ENCODE measurements around the gene POU2F1.

DNA sequence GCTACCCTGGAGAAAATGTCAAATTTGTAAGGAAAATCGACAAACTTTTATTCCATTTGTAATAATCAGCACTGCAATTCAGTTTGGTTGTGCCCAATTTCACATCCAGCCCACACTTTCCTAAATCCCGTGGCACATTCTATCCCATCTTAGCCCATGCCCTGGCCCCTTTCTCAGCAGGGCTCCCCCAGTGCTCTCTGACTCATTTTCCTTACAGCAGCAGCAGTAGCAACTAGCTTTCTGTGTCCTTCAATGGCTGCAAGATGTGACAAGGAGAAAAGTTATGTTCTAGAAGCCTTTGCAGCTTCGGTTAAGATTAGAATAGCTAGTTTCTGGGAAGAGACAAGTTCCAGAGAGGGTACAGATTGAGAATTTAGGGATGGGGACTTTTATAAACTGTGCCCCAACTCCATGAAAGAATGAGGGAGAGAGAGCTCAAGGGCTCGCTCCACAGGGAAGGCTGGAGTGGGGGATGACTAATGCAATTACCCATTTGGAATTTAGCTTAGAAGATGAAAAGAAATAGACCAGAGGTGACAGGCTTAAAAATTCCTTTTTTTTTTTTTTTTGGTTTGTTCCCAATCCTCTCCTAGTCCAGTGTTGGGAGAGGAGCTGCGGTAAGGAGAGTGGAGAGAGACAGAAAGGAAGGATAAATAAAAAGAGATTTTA, 47.0 kb upstream of the POU2F1 start:
- TF ChIP-seq, protein P1, sequence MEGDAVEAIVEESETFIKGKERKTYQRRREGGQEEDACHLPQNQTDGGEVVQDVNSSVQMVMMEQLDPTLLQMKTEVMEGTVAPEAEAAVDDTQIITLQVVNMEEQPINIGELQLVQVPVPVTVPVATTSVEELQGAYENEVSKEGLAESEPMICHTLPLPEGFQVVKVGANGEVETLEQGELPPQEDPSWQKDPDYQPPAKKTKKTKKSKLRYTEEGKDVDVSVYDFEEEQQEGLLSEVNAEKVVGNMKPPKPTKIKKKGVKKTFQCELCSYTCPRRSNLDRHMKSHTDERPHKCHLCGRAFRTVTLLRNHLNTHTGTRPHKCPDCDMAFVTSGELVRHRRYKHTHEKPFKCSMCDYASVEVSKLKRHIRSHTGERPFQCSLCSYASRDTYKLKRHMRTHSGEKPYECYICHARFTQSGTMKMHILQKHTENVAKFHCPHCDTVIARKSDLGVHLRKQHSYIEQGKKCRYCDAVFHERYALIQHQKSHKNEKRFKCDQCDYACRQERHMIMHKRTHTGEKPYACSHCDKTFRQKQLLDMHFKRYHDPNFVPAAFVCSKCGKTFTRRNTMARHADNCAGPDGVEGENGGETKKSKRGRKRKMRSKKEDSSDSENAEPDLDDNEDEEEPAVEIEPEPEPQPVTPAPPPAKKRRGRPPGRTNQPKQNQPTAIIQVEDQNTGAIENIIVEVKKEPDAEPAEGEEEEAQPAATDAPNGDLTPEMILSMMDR (IDR thresholded peaks at IDR 0.05) = no peak
- TF ChIP-seq POLR2A (IDR thresholded peaks at IDR 0.05) = no peak

Measured in body of pancreas (tissue), 4 donors.